Osteocyte (in vitro differentiated cells): ENCODE data around the gene STAT4. TPM values are rescaled to one million over a fixed set of nuclear protein-coding genes. Genes with fewer than 3 reads are reported as not detected.

Source experiments
- DNase-seq: peaks from one replicate; pipeline ENCODE4 v3.0.0; 2021; ENCODE audit warnings: mixed read lengths; ENCODE audit not compliant: unreplicated experiment; ENCODE audit errors: extremely low spot score
- H3K27ac Mint-ChIP-seq: one replicate; pipeline ENCODE4 v1.8.0; 2021; ENCODE audit warnings: mild to moderate bottlenecking, mixed read lengths; ENCODE audit not compliant: unreplicated experiment
- H3K27me3 Mint-ChIP-seq: one replicate; pipeline ENCODE4 v1.8.0; 2021; ENCODE audit warnings: mixed read lengths; ENCODE audit not compliant: unreplicated experiment
- H3K36me3 Mint-ChIP-seq: one replicate; pipeline ENCODE4 v1.8.0; 2021; ENCODE audit warnings: mixed read lengths; ENCODE audit not compliant: unreplicated experiment
- H3K4me1 Mint-ChIP-seq: one replicate; pipeline ENCODE4 v1.8.0; 2021; ENCODE audit warnings: mixed read lengths; ENCODE audit not compliant: unreplicated experiment
- H3K4me3 Mint-ChIP-seq: one replicate; pipeline ENCODE4 v1.8.0; 2021; ENCODE audit warnings: mild to moderate bottlenecking, moderate library complexity, mixed read lengths; ENCODE audit not compliant: unreplicated experiment
- H3K9me3 Mint-ChIP-seq: one replicate; pipeline ENCODE4 v1.8.0; 2021; ENCODE audit warnings: mixed read lengths; ENCODE audit not compliant: unreplicated experiment
- total RNA-seq: library from RNA; stranded (reverse); gene quantifications from 2 replicates; pipeline ENCODE4 v1.2.1, GENCODE V29; 2021
- TF ChIP-seq, protein P1 (sequence below): fragments of 200-600 bp; sonication (generic); IDR thresholded peaks from 2 replicates; pipeline ENCODE4 v1.5.0; 2021; ENCODE audit warnings: antibody characterized with exemption, mild to moderate bottlenecking, moderate library complexity

The STAT4 gene
- total RNA-seq, 1 donor from 2014 or later: 1.3 TPM

- no peak for DNase-seq
- Mint-ChIP-seq H3K27me3 (no peaks in the 10 kb centered on the region), H3K4me1 (peaks cover 37% of the 10 kb centered on the region), H3K27ac (peak overlapping the region; percentile 0), H3K9me3 (no peaks in the 10 kb centered on the region), H3K36me3 (no peaks in the 10 kb centered on the region), H3K4me3 (no peak overlapping the region)
- TF ChIP-seq, protein P1, sequence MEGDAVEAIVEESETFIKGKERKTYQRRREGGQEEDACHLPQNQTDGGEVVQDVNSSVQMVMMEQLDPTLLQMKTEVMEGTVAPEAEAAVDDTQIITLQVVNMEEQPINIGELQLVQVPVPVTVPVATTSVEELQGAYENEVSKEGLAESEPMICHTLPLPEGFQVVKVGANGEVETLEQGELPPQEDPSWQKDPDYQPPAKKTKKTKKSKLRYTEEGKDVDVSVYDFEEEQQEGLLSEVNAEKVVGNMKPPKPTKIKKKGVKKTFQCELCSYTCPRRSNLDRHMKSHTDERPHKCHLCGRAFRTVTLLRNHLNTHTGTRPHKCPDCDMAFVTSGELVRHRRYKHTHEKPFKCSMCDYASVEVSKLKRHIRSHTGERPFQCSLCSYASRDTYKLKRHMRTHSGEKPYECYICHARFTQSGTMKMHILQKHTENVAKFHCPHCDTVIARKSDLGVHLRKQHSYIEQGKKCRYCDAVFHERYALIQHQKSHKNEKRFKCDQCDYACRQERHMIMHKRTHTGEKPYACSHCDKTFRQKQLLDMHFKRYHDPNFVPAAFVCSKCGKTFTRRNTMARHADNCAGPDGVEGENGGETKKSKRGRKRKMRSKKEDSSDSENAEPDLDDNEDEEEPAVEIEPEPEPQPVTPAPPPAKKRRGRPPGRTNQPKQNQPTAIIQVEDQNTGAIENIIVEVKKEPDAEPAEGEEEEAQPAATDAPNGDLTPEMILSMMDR: no peak
Observed at GRCh38 chr2:191174442-191174841, 23.6 kb upstream of the STAT4 start.

- Mint-ChIP-seq H3K27ac (peak overlapping the region; percentile 87), H3K4me1 (peaks cover 46% of the 10 kb centered on the region), H3K27me3 (no peaks in the 10 kb centered on the region), H3K9me3 (no peaks in the 10 kb centered on the region), H3K4me3 (no peak overlapping the region), H3K36me3 (no peaks in the 10 kb centered on the region)
- TF ChIP-seq, protein P1: no peak
- no peak for DNase-seq
Observed at GRCh38 chr2:191173206-191173605, 22.4 kb upstream of the STAT4 start.

DNA sequence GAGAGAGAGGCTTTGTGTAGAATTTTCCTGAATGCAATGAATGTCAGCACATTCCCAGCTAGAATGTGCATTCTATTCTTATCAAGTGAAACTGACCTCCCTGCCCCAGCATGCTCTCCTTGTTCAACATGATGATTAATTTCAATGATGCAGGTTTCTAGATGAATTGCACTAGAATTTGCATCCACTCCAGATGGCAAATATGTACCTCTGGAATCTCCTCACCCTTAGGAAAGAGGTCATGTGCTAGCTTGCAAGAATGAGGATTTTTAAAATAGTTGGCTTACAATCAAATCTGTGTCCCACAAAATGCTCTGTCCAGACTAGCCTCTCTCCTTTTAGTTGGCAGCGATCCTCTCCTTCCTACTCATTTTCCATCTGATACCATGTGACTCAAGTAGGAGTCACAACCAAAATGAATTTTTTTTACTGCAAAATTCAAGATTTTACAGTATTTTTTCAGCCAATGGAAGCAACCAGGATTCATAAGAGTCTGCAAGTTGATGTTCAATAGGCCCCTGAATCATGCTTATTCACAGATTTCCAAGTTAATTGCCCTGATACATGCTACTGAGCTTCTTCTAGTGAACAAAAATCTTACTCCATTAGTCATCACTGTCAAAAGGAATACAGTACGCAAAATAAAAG lies 21.0 kb upstream of the STAT4 start:
- Mint-ChIP-seq H3K9me3 (no peaks in the 10 kb centered on the region), H3K4me3 (peak overlapping the region; percentile 10), H3K4me1 (peaks cover 60% of the 10 kb centered on the region), H3K36me3 (no peaks in the 10 kb centered on the region), H3K27ac (peak overlapping the region; percentile 87), H3K27me3 (no peaks in the 10 kb centered on the region)
- DNase-seq: no peak
- TF ChIP-seq, protein P1: no peak

GRCh38 chr2:191171286-191171685 lies 20.5 kb upstream of the STAT4 start:
- peak overlapping the region; percentile 87 for H3K27ac Mint-ChIP-seq
- H3K36me3 Mint-ChIP-seq: no peaks in the 10 kb centered on the region
- no peak for DNase-seq
- no peaks in the 10 kb centered on the region for H3K27me3 Mint-ChIP-seq
- no peaks in the 10 kb centered on the region for H3K9me3 Mint-ChIP-seq
- TF ChIP-seq, protein P1: no peak
- peaks cover 65% of the 10 kb centered on the region for H3K4me1 Mint-ChIP-seq
- no peak overlapping the region for H3K4me3 Mint-ChIP-seq

- H3K27ac Mint-ChIP-seq: peak overlapping the region; percentile 87
- TF ChIP-seq, protein P1: no peak
- no peak overlapping the region for H3K4me3 Mint-ChIP-seq
- DNase-seq: no peak
- no peaks in the 10 kb centered on the region for H3K27me3 Mint-ChIP-seq
- no peaks in the 10 kb centered on the region for H3K36me3 Mint-ChIP-seq
- no peaks in the 10 kb centered on the region for H3K9me3 Mint-ChIP-seq
- peaks cover 70% of the 10 kb centered on the region for H3K4me1 Mint-ChIP-seq
Observed at GRCh38 chr2:191170773-191171172, 20.0 kb upstream of the STAT4 start.
